Measurements from ENCODE around the gene UBA3.

DNA sequence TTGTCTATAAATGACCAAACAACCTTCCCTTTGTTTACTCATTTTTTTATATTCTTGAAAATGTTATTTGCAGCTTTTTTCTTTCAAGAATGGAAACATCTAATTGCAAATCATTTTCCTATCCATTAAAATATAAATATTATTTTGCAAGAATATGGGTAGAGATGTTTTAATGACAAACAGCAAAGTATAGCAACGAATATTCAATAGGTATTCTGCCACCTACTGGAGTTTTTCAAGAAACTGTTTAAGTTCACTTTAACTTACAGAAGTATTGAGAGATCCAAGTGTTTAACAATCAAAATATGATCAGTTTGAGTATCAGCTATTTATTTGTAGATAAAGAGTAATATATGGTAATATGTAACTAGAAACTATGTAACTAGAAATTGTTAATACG is 59.7 kb downstream of the UBA3 start:
- TF ChIP-seq GATA2 (IDR thresholded peaks at IDR 0.05; ENCODE audit: low read depth, low read length) (no peak), GATA3 (IDR thresholded peaks at IDR 0.05; ENCODE audit: low read depth, low read length) (no peak)

All from SH-SY5Y (cell line).